GM06990 (cell line): Measurements from ENCODE around the gene DEFB131B.
"Not testable (repeated sequence)": the region's sequence is repeated elsewhere in the genome, so short reads cannot be mapped to it uniquely, and the experiment has no call there.

Experiments used
- DNase-seq: peaks from one replicate; pipeline ENCODE4 v3.0.0-alpha.2; 2011; ENCODE audit not compliant: insufficient read length; ENCODE audit errors: extremely low read depth
- H3K27me3 ChIP-seq: replicated peaks from 2 replicates; pipeline ENCODE4 v1.6.0; 2011; ENCODE audit warnings: low read length; ENCODE audit not compliant: control insufficient read depth, insufficient read depth
- H3K36me3 ChIP-seq: 2 replicates; pipeline ENCODE4 v1.5.1; 2011; ENCODE audit warnings: low read length; ENCODE audit not compliant: control insufficient read depth, insufficient read depth
- H3K4me3 ChIP-seq: replicated peaks from 2 replicates; pipeline ENCODE4 v1.5.1; 2011; ENCODE audit warnings: low read depth, mild to moderate bottlenecking, control low read depth, low read length
- CTCF ChIP-seq: IDR thresholded peaks from 2 replicates; pipeline ENCODE4 v1.5.1; 2011; ENCODE audit warnings: low read length, control low read depth, mild to moderate bottlenecking, inconsistent platforms; ENCODE audit not compliant: insufficient read depth, poor library complexity, severe bottlenecking

The DEFB131B gene

GRCh38 chr11:71878059-71878458, at the start of gene DEFB131B:
DEFB131B (plus strand) TSS chr11:71878453; CDS start chr11:71878453, 0 bp downstream.
- not testable (repeated sequence) for H3K27me3 ChIP-seq, H3K36me3 ChIP-seq, DNase-seq, H3K4me3 ChIP-seq

GRCh38 chr11:71829247-71829646, 49.0 kb upstream of the DEFB131B start:
- not testable (repeated sequence) for H3K4me3 ChIP-seq, H3K36me3 ChIP-seq, DNase-seq, H3K27me3 ChIP-seq

GRCh38 chr11:71829686-71830085, 48.6 kb upstream of the DEFB131B start:
- H3K4me3 ChIP-seq, H3K36me3 ChIP-seq, H3K27me3 ChIP-seq, DNase-seq: not testable (repeated sequence)

- not testable (repeated sequence) for DNase-seq, H3K4me3 ChIP-seq, H3K36me3 ChIP-seq, H3K27me3 ChIP-seq
These were observed 45.4 kb upstream of the DEFB131B start, which contains the start of gene DEFB108B for GRCh38 chr11:71832811-71833210. DEFB108B (plus strand) TSS chr11:71833200; CDS start chr11:71833200, 0 bp downstream.

- H3K36me3 ChIP-seq, H3K27me3 ChIP-seq, H3K4me3 ChIP-seq, DNase-seq: not testable (repeated sequence)
These were observed 35.5 kb upstream of the DEFB131B start for GRCh38 chr11:71842720-71843119.

- not testable (repeated sequence) for H3K36me3 ChIP-seq, H3K4me3 ChIP-seq, H3K27me3 ChIP-seq, DNase-seq
These were observed 34.9 kb upstream of the DEFB131B start for GRCh38 chr11:71843355-71843754.

GRCh38 chr11:71843858-71844257, 34.4 kb upstream of the DEFB131B start:
- Histone ChIP-seq H3K27me3 (no peaks in the 10 kb centered on the region), H3K4me3 (no peak overlapping the region), H3K36me3 (no peaks in the 10 kb centered on the region)
- TF ChIP-seq CTCF = no peak
- no peak for DNase-seq

- not testable (repeated sequence) for DNase-seq, H3K36me3 ChIP-seq, H3K27me3 ChIP-seq, H3K4me3 ChIP-seq
These were observed 24.4 kb upstream of the DEFB131B start for GRCh38 chr11:71853895-71854294.

- not testable (repeated sequence) for H3K36me3 ChIP-seq, H3K4me3 ChIP-seq, H3K27me3 ChIP-seq, DNase-seq
These were observed 22.4 kb upstream of the DEFB131B start for GRCh38 chr11:71855880-71856279.

- not testable (repeated sequence) for H3K4me3 ChIP-seq, DNase-seq, H3K27me3 ChIP-seq, H3K36me3 ChIP-seq
These were observed 17.4 kb upstream of the DEFB131B start for GRCh38 chr11:71860835-71861234.
